Smooth muscle cell (in vitro differentiated cells): Measurements from ENCODE around the gene GPR146. TPM values are rescaled to one million over a fixed set of nuclear protein-coding genes. Genes with fewer than 3 reads are reported as not detected.

ENCODE experiments used
- DNase-seq: peaks from one replicate; lab custom pipeline; 2025; ENCODE audit not compliant: unreplicated experiment; lab: John Stamatoyannopoulos, UW
- H2AFZ ChIP-seq: fragments of 200-600 bp; sonication (generic); 2 replicates; pipeline ENCODE4 v1.6.0; 2016; ENCODE audit warnings: antibody characterized with exemption, low read depth, mild to moderate bottlenecking
- H3F3A ChIP-seq: fragments of 200-600 bp; sonication (generic); 2 replicates; pipeline ENCODE4 v1.6.0; 2017; ENCODE audit warnings: antibody characterized with exemption, low read depth
- H3K27ac ChIP-seq: fragments of 200-600 bp; sonication (generic); 2 replicates; pipeline ENCODE4 v1.5.1; 2016; ENCODE audit warnings: low read depth, mild to moderate bottlenecking
- H3K27me3 ChIP-seq: fragments of 200-600 bp; sonication (generic); 2 replicates; pipeline ENCODE4 v1.6.1; 2016; ENCODE audit warnings: low read depth, mild to moderate bottlenecking
- H3K36me3 ChIP-seq: fragments of 200-600 bp; sonication (generic); 2 replicates; pipeline ENCODE4 v1.5.1; 2016; ENCODE audit warnings: low read depth
- H3K4me1 ChIP-seq: fragments of 200-600 bp; sonication (generic); 2 replicates; pipeline ENCODE4 v1.5.1; 2016; ENCODE audit warnings: low read depth
- H3K4me2 ChIP-seq: fragments of 200-600 bp; sonication (generic); 2 replicates; pipeline ENCODE4 v1.6.0; 2016; ENCODE audit warnings: mild to moderate bottlenecking
- H3K4me3 ChIP-seq: fragments of 200-600 bp; sonication (generic); 2 replicates; pipeline ENCODE4 v1.5.1; 2016; ENCODE audit warnings: mild to moderate bottlenecking
- H3K79me2 ChIP-seq: fragments of 200-600 bp; sonication (generic); 2 replicates; pipeline ENCODE4 v1.6.0; 2016; ENCODE audit warnings: low read depth, mild to moderate bottlenecking
- H3K9ac ChIP-seq: fragments of 200-600 bp; sonication (generic); 2 replicates; pipeline ENCODE4 v1.6.0; 2016; ENCODE audit warnings: low read depth
- H3K9me3 ChIP-seq: fragments of 200-600 bp; sonication (generic); replicated peaks from 2 replicates; pipeline ENCODE4 v1.5.1; 2016; ENCODE audit warnings: low read depth
- H4K20me1 ChIP-seq: fragments of 200-600 bp; sonication (generic); 2 replicates; pipeline ENCODE4 v1.6.0; 2016; ENCODE audit warnings: low read depth
- CTCF ChIP-seq: fragments of 200-600 bp; sonication (generic); IDR thresholded peaks from 2 replicates; pipeline ENCODE4 v1.5.1; 2017; ENCODE audit warnings: borderline replicate concordance, mild to moderate bottlenecking, antibody characterized with exemption; ENCODE audit not compliant: insufficient read depth, poor library complexity, severe bottlenecking
- WGBS: methylation state at CpG from one replicate; pipeline ENCODE4 v1.1.7; 2016; ENCODE audit warnings: low lambda C conversion rate; 5-methylcytosine and 5-hydroxymethylcytosine counted together
- polyA plus RNA-seq: library from polyadenylated mRNA; unstranded; fragments of >200 nt; fragmentation: Nextera tagmentation; extraction: Ambion mirVana; gene quantifications from 2 replicates; pipeline ENCODE4 v1.2.1, GENCODE V29; 2016
- total RNA-seq: library from RNA; depleted of rRNA; stranded (reverse); fragments of >200 nt; gene quantifications from 2 replicates; pipeline ENCODE4 v1.2.3, GENCODE V29; 2014

Gene GPR146
- total and polyA plus RNA-seq, 2 experiments from 2014 or later, result 1.8 to 2.2 TPM

GRCh38 chr7:1011297-1012003, 32.9 kb upstream of the GPR146 start:
- no peaks in the 10 kb centered on the region for H3K4me1 ChIP-seq
- no peak overlapping the region for H3K4me3 ChIP-seq
- 87% methylated on average over 10 of the region's 13 CpGs for WGBS
- TF ChIP-seq CTCF, result no peak
- no peaks in the 10 kb centered on the region for H3K79me2 ChIP-seq
- H2AFZ ChIP-seq, result no peak overlapping the region
- no peaks in the 10 kb centered on the region for H3K27me3 ChIP-seq
- no peak overlapping the region for H3K9ac ChIP-seq
- H3K36me3 ChIP-seq, result no peaks in the 10 kb centered on the region
- H3K4me2 ChIP-seq, result no peak overlapping the region
- H3F3A ChIP-seq, result no peaks in the 10 kb centered on the region
- no peak for DNase-seq
- H4K20me1 ChIP-seq, result peaks cover 70% of the 10 kb centered on the region
- no peaks in the 10 kb centered on the region for H3K9me3 ChIP-seq
- no peak overlapping the region for H3K27ac ChIP-seq

- H3K9me3 ChIP-seq, result no peaks in the 10 kb centered on the region
Measured at GRCh38 chr7:1012004-1012715, 32.2 kb upstream of the GPR146 start.

GRCh38 chr7:1012716-1013095, 31.6 kb upstream of the GPR146 start:
- H3K79me2 ChIP-seq, result no peaks in the 10 kb centered on the region
- peaks cover 70% of the 10 kb centered on the region for H4K20me1 ChIP-seq
- no peaks in the 10 kb centered on the region for H3K27me3 ChIP-seq
- TF ChIP-seq CTCF, result no peak
- no peaks in the 10 kb centered on the region for H3F3A ChIP-seq
- no peak overlapping the region for H3K4me3 ChIP-seq
- no peaks in the 10 kb centered on the region for H3K4me1 ChIP-seq
- H3K9ac ChIP-seq, result no peak overlapping the region
- no peak overlapping the region for H2AFZ ChIP-seq
- no peak overlapping the region for H3K4me2 ChIP-seq
- no peak overlapping the region for H3K27ac ChIP-seq
- WGBS, result 89% methylated on average over 20 of the region's 30 CpGs
- no peaks in the 10 kb centered on the region for H3K9me3 ChIP-seq
- DNase-seq, result no peak
- no peaks in the 10 kb centered on the region for H3K36me3 ChIP-seq

More at GRCh38 chr7:1012004-1012715, 32.2 kb upstream of the GPR146 start:
- Histone ChIP-seq H3K27me3 (no peaks in the 10 kb centered on the region), H3K4me1 (no peaks in the 10 kb centered on the region), H3K4me3 (no peak overlapping the region), H3F3A (no peaks in the 10 kb centered on the region), H3K36me3 (no peaks in the 10 kb centered on the region), H3K27ac (no peak overlapping the region), H3K79me2 (no peaks in the 10 kb centered on the region), H2AFZ (no peak overlapping the region), H4K20me1 (peaks cover 70% of the 10 kb centered on the region), H3K9ac (no peak overlapping the region), H3K4me2 (no peak overlapping the region)
- WGBS, result 92% methylated on average over 32 of the region's 32 CpGs
- no peak for TF ChIP-seq CTCF
- no peak for DNase-seq
